GM18507 (cell line): Measurements from ENCODE around the gene DDIAS.
"Not testable (repeated sequence)": the region's sequence is repeated elsewhere in the genome, so short reads cannot be mapped to it uniquely, and the experiment has no call there.

Experiments used
- DNase-seq: peaks from one replicate; pipeline ENCODE4 v3.0.0; 2011; ENCODE audit warnings: low read depth; ENCODE audit not compliant: insufficient read length; ENCODE audit errors: extremely low spot score
- FAIRE-seq: peaks from 2 replicates; lab custom pipeline; 2011; peaks lifted over from hg19 to GRCh38; lab: Jason Lieb, UNC

Gene DDIAS

GRCh38 chr11:82950502-82950901, 49.0 kb downstream of the DDIAS start:
- FAIRE-seq, DNase-seq: not testable (repeated sequence)

GRCh38 chr11:82955736-82956453, 54.4 kb downstream of the DDIAS start:
- not testable (repeated sequence) for DNase-seq, FAIRE-seq

GRCh38 chr11:82959987-82960778, 58.6 kb downstream of the DDIAS start:
- FAIRE-seq (peak; percentile 55), DNase-seq (peak; percentile 12)

- FAIRE-seq (no peak), DNase-seq (no peak)
Observed at GRCh38 chr11:82960779-82961143, 59.2 kb downstream of the DDIAS start.

- FAIRE-seq, DNase-seq: not testable (repeated sequence)
Observed at GRCh38 chr11:82962021-82962420, 60.5 kb downstream of the DDIAS start.

GRCh38 chr11:82967381-82967780, 65.8 kb downstream of the DDIAS start:
- no peak for FAIRE-seq
- DNase-seq, result no peak

GRCh38 chr11:82969811-82970210, 68.3 kb downstream of the DDIAS start:
- DNase-seq, result peak; percentile 22
- FAIRE-seq, result peak; percentile 93

GRCh38 chr11:82970507-82971083, 69.1 kb downstream of the DDIAS start:
- DNase-seq, result not testable (repeated sequence)

GRCh38 chr11:82971519-82971946, 70.0 kb downstream of the DDIAS start:
- DNase-seq, result not testable (repeated sequence)
- peak; percentile 76 for FAIRE-seq

More at GRCh38 chr11:82970507-82971083, 69.1 kb downstream of the DDIAS start:
- FAIRE-seq, result not testable (repeated sequence)

- peak; percentile 36 for FAIRE-seq
Observed at GRCh38 chr11:82972103-82972502, 70.6 kb downstream of the DDIAS start.

GRCh38 chr11:82974135-82974534, 72.6 kb downstream of the DDIAS start:
- DNase-seq (no peak), FAIRE-seq (no peak)

More at GRCh38 chr11:82972103-82972502, 70.6 kb downstream of the DDIAS start:
- no peak for DNase-seq

- FAIRE-seq, result no peak
- no peak for DNase-seq
Observed at GRCh38 chr11:82974851-82975250, 73.3 kb downstream of the DDIAS start.

- FAIRE-seq, result peak; percentile 18
- no peak for DNase-seq
Observed at GRCh38 chr11:82975882-82976281, 74.3 kb downstream of the DDIAS start.

- FAIRE-seq (no peak), DNase-seq (no peak)
Observed at GRCh38 chr11:82976786-82977185, 75.2 kb downstream of the DDIAS start.

- FAIRE-seq (peak; percentile 70), DNase-seq (no peak)
Observed at GRCh38 chr11:82978422-82979099, 77.0 kb downstream of the DDIAS start.

GRCh38 chr11:82979824-82980223, 78.3 kb downstream of the DDIAS start:
- DNase-seq, result no peak
- no peak for FAIRE-seq

GRCh38 chr11:82980292-82980691, 78.8 kb downstream of the DDIAS start:
- DNase-seq (no peak), FAIRE-seq (no peak)

- DNase-seq (no peak), FAIRE-seq (no peak)
Observed at GRCh38 chr11:82980947-82981346, 79.4 kb downstream of the DDIAS start.

- DNase-seq (no peak), FAIRE-seq (no peak)
Observed at GRCh38 chr11:82981852-82982251, 80.3 kb downstream of the DDIAS start.
